Measurements from ENCODE around the gene ZNF511. TPM values are rescaled to one million over a fixed set of nuclear protein-coding genes. Genes with fewer than 3 reads are reported as not detected.

Gene ZNF511
- total RNA-seq, 1 donor from 2014 or later, result 25.5 TPM

GRCh38 chr10:133347710-133348517 lies 39.2 kb downstream of the ZNF511 start:
- Histone ChIP-seq H3K4me1 (ENCODE audit: insufficient read depth, low read length) (no peaks in the 10 kb centered on the region), H3K4me3 (ENCODE audit: insufficient read depth, low read depth, low read length) (no peak overlapping the region), H3K79me2 (ENCODE audit: insufficient read depth, low read length) (no peaks in the 10 kb centered on the region), H2AFZ (ENCODE audit: low read depth, low read length) (no peak overlapping the region), H3K27ac (ENCODE audit: low read depth, low read length) (no peak overlapping the region), H4K20me1 (ENCODE audit: insufficient read depth, low read length) (no peaks in the 10 kb centered on the region), H3K36me3 (ENCODE audit: insufficient read depth, low read length) (no peaks in the 10 kb centered on the region), H3K9me3 (ENCODE audit: insufficient read depth, low read depth, low read length) (no peaks in the 10 kb centered on the region), H3K9ac (ENCODE audit: low read length) (no peak overlapping the region), H3K4me2 (ENCODE audit: low read length) (no peak overlapping the region), H3K27me3 (ENCODE audit: insufficient read depth, low read length) (peaks cover 5% of the 10 kb centered on the region)
- DNase-seq (ENCODE audit: low read depth) (no peak), FAIRE-seq (no peak)
- Mint-ChIP-seq H3K36me3 (ENCODE audit: low read depth, unreplicated experiment) (peaks cover 2% of the 10 kb centered on the region), H3K4me3 (ENCODE audit: unreplicated experiment) (no peak overlapping the region), H3K27me3 (ENCODE audit: low read depth, unreplicated experiment) (no peaks in the 10 kb centered on the region), H3K4me1 (ENCODE audit: low read depth, unreplicated experiment) (peaks cover 7% of the 10 kb centered on the region), H3K9me3 (ENCODE audit: unreplicated experiment) (peaks cover 2% of the 10 kb centered on the region), H3K27ac (ENCODE audit: unreplicated experiment) (no peak overlapping the region)
- TF ChIP-seq CTCF (IDR thresholded peaks at IDR 0.05; ENCODE audit: insufficient read depth, low read depth, low read length), result no peak
- no peak for TF ChIP-seq EZH2 (IDR thresholded peaks at IDR 0.05; ENCODE audit: insufficient read depth, low read length)

- Histone ChIP-seq H4K20me1 (ENCODE audit: insufficient read depth, low read length) (no peaks in the 10 kb centered on the region), H3K36me3 (ENCODE audit: insufficient read depth, low read length) (no peaks in the 10 kb centered on the region), H2AFZ (ENCODE audit: low read depth, low read length) (no peak overlapping the region), H3K4me3 (ENCODE audit: insufficient read depth, low read depth, low read length) (no peak overlapping the region), H3K9me3 (ENCODE audit: insufficient read depth, low read depth, low read length) (no peaks in the 10 kb centered on the region), H3K27ac (ENCODE audit: low read depth, low read length) (no peak overlapping the region), H3K4me1 (ENCODE audit: insufficient read depth, low read length) (no peaks in the 10 kb centered on the region), H3K4me2 (ENCODE audit: low read length) (no peak overlapping the region), H3K79me2 (ENCODE audit: insufficient read depth, low read length) (no peaks in the 10 kb centered on the region), H3K9ac (ENCODE audit: low read length) (no peak overlapping the region), H3K27me3 (ENCODE audit: insufficient read depth, low read length) (peaks cover 5% of the 10 kb centered on the region)
- TF ChIP-seq EZH2 (IDR thresholded peaks at IDR 0.05; ENCODE audit: insufficient read depth, low read length) (no peak), CTCF (IDR thresholded peaks at IDR 0.05; ENCODE audit: insufficient read depth, low read depth, low read length) (no peak)
- peaks cover 2% of the 10 kb centered on the region for H3K9me3 Mint-ChIP-seq (ENCODE audit: unreplicated experiment)
- H3K36me3 Mint-ChIP-seq (ENCODE audit: low read depth, unreplicated experiment), result peaks cover 2% of the 10 kb centered on the region
- no peak overlapping the region for H3K27ac Mint-ChIP-seq (ENCODE audit: unreplicated experiment)
- no peaks in the 10 kb centered on the region for H3K27me3 Mint-ChIP-seq (ENCODE audit: low read depth, unreplicated experiment)
- DNase-seq (ENCODE audit: low read depth) (no peak), FAIRE-seq (no peak)
- no peaks in the 10 kb centered on the region for H3K4me1 Mint-ChIP-seq (ENCODE audit: low read depth, unreplicated experiment)
- H3K4me3 Mint-ChIP-seq (ENCODE audit: unreplicated experiment), result no peak overlapping the region
These were observed 40.5 kb downstream of the ZNF511 start for GRCh38 chr10:133349160-133349568.

- Mint-ChIP-seq H3K27me3 (ENCODE audit: low read depth, unreplicated experiment) (no peaks in the 10 kb centered on the region), H3K36me3 (ENCODE audit: low read depth, unreplicated experiment) (peaks cover 2% of the 10 kb centered on the region), H3K9me3 (ENCODE audit: unreplicated experiment) (peaks cover 2% of the 10 kb centered on the region), H3K27ac (ENCODE audit: unreplicated experiment) (no peak overlapping the region), H3K4me3 (ENCODE audit: unreplicated experiment) (no peak overlapping the region), H3K4me1 (ENCODE audit: low read depth, unreplicated experiment) (no peaks in the 10 kb centered on the region)
- Histone ChIP-seq H3K27me3 (ENCODE audit: insufficient read depth, low read length) (peaks cover 2% of the 10 kb centered on the region), H3K9me3 (ENCODE audit: insufficient read depth, low read depth, low read length) (no peaks in the 10 kb centered on the region), H3K4me3 (ENCODE audit: insufficient read depth, low read depth, low read length) (no peak overlapping the region), H3K9ac (ENCODE audit: low read length) (no peak overlapping the region), H2AFZ (ENCODE audit: low read depth, low read length) (no peak overlapping the region), H3K79me2 (ENCODE audit: insufficient read depth, low read length) (no peaks in the 10 kb centered on the region), H3K4me2 (ENCODE audit: low read length) (no peak overlapping the region), H3K27ac (ENCODE audit: low read depth, low read length) (no peak overlapping the region), H4K20me1 (ENCODE audit: insufficient read depth, low read length) (no peaks in the 10 kb centered on the region), H3K36me3 (ENCODE audit: insufficient read depth, low read length) (no peaks in the 10 kb centered on the region), H3K4me1 (ENCODE audit: insufficient read depth, low read length) (no peaks in the 10 kb centered on the region)
- TF ChIP-seq EZH2 (IDR thresholded peaks at IDR 0.05; ENCODE audit: insufficient read depth, low read length) (no peak), CTCF (IDR thresholded peaks at IDR 0.05; ENCODE audit: insufficient read depth, low read depth, low read length) (no peak)
- DNase-seq (ENCODE audit: low read depth) (no peak), FAIRE-seq (no peak)
These were observed 40.9 kb downstream of the ZNF511 start for GRCh38 chr10:133349577-133350011.
